ENCODE measurements around the gene PPIL4.

Gene PPIL4

DNA sequence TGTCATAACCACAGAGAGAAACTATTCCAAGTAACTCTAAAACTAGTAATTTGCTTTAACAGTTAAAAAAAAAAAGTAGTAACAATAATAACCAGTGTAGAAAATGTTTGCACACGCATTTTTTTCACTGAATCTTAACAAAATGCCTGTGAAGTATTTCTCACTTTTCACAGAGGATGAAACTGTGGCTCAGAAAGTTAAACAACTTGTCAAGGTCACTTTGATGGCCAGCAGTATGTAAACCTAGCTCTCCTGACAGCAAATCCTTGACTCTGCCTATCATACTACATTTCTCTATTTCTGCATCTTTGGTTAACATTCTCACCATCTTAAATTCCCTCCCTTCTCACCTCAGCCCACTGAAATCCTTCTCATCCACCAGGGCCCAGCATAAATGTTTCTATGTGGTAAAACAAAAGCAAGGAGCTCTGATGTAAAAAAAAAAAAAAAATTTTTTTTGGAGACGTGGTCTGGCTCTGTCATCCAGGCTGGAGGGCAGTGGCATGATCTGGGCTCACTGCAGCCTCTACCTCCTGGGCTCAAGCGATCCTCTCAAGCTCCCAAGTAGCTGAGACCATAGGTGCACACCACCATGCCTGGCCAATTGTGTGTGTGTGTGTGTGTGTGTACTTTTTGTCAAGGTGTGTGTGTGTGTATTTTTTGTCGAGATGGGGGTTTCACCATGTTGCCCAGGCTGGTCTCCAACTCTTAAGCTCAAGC lies 34.9 kb downstream of the PPIL4 start:
- DNase-seq (ENCODE audit: low spot score) = no peak
- in situ Hi-C loops (cut with MboI; ENCODE audit: low sequenced_read_pairs, unreplicated experiment) = no loop called here
- TF ChIP-seq, protein P1, sequence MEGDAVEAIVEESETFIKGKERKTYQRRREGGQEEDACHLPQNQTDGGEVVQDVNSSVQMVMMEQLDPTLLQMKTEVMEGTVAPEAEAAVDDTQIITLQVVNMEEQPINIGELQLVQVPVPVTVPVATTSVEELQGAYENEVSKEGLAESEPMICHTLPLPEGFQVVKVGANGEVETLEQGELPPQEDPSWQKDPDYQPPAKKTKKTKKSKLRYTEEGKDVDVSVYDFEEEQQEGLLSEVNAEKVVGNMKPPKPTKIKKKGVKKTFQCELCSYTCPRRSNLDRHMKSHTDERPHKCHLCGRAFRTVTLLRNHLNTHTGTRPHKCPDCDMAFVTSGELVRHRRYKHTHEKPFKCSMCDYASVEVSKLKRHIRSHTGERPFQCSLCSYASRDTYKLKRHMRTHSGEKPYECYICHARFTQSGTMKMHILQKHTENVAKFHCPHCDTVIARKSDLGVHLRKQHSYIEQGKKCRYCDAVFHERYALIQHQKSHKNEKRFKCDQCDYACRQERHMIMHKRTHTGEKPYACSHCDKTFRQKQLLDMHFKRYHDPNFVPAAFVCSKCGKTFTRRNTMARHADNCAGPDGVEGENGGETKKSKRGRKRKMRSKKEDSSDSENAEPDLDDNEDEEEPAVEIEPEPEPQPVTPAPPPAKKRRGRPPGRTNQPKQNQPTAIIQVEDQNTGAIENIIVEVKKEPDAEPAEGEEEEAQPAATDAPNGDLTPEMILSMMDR (IDR thresholded peaks at IDR 0.05; ENCODE audit: borderline replicate concordance, control extremely low read depth, extremely low read depth, insufficient read depth, missing control alignments) = no peak

DNA sequence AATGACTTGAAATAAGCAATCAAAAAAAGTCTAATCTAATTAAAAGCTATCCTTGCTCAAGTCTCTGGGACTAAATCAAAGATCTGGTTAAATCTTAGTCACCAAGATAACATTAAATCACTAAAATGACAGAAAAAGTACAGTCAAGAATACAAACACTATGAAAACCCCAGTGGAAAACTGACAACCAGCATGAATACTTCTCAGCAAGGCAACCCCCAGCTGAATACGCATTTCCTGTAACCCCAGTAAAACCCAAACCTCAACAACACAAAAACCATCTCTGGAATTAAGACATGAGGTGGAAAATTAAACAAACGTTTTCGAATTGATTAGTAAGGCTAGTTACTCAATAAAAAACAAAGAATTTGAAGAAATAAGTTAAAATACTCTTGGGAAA lies 37.4 kb downstream of the PPIL4 start:
- no peak for DNase-seq (ENCODE audit: low spot score)
- TF ChIP-seq, protein P1 (IDR thresholded peaks at IDR 0.05; ENCODE audit: borderline replicate concordance, control extremely low read depth, extremely low read depth, insufficient read depth, missing control alignments) = no peak
- in situ Hi-C loops (cut with MboI; ENCODE audit: low sequenced_read_pairs, unreplicated experiment) = no loop called here

DNA sequence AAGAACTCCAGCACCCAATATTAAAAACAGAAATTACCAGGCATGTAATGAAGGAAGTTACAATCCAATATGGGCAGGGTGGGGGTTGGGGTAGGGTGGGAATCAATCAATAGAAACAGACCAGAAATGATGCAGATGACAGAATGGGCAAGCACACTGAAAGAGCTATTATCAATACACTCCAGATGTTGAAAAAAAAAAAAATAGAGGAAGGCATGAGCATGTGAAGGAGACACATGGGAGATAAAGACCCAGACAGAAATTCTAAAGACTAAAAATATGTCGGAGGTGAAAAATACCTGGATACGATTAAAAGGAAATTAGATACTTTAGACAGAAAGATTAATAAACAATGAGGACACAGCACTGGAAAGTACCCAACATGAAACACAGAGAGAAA lies 42.0 kb downstream of the PPIL4 start:
- TF ChIP-seq, protein P1 (IDR thresholded peaks at IDR 0.05; ENCODE audit: borderline replicate concordance, control extremely low read depth, extremely low read depth, insufficient read depth, missing control alignments) = no peak
- in situ Hi-C loops (cut with MboI; ENCODE audit: low sequenced_read_pairs, unreplicated experiment) = no loop called here
- no peak for DNase-seq (ENCODE audit: low spot score)

DNA sequence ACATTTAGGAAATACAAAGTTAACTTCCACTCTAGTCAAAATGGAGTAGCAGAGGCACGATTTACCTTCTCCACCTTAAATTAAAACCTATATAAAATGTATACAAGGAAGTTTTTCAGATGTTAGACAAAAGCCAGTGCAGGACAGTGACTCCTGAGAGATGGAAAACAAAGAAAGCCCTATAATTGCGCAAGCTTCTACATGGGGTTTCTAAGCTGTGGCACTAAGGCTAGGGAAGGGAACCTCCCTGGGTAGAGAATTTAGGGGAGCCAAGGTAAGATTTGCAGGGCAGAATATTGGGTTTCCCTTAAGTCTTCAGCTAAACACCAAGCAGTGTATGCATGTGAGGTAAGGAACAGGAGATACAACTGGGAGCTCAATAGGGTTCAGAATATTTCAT lies 42.6 kb downstream of the PPIL4 start:
- in situ Hi-C loops (cut with MboI; ENCODE audit: low sequenced_read_pairs, unreplicated experiment) = no loop called here
- TF ChIP-seq, protein P1 (IDR thresholded peaks at IDR 0.05; ENCODE audit: borderline replicate concordance, control extremely low read depth, extremely low read depth, insufficient read depth, missing control alignments) = no peak
- no peak for DNase-seq (ENCODE audit: low spot score)

DNA sequence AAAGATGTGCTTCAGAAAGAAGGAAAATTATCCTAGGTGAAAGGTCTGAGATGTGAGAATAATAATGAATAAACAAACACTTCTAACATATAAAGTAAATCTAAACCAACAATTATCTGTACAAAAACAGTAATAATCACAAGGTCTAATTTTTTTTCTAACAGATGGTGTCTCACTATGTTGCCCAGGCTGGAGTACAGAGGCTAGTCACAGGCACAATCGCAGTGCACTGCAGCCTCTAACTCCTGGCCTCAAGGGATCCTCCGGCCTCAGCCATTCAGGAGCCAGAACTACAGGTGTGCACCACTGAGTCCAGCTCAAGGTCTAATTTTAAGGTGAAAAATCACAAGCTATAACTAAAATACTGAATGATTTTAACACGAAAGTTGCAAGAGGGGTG lies 44.1 kb downstream of the PPIL4 start:
- in situ Hi-C loops (cut with MboI; ENCODE audit: low sequenced_read_pairs, unreplicated experiment) = no loop called here
- no peak for DNase-seq (ENCODE audit: low spot score)
- TF ChIP-seq, protein P1 (IDR thresholded peaks at IDR 0.05; ENCODE audit: borderline replicate concordance, control extremely low read depth, extremely low read depth, insufficient read depth, missing control alignments) = no peak

DNA sequence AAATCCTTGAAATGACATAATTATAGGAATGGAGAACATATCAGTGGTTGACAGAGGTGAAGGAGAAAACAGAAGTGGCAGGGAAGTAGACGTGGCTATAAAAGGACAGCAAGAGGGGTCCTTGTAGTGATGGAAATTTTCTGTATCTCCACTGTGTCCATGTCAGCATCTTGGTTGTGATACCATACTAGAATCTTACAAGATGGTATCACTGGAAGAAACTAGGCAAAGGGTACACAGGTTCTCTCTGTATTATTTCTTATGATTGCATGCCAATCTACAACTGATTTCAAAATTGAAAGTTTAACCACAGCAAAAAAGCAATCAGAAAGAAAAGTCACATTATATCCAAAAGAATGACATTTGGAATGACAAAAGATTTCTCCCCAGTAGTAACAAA lies 44.6 kb downstream of the PPIL4 start:
- in situ Hi-C loops (cut with MboI; ENCODE audit: low sequenced_read_pairs, unreplicated experiment) = no loop called here
- no peak for DNase-seq (ENCODE audit: low spot score)
- TF ChIP-seq, protein P1 (IDR thresholded peaks at IDR 0.05; ENCODE audit: borderline replicate concordance, control extremely low read depth, extremely low read depth, insufficient read depth, missing control alignments) = no peak

Data from GM13976 (cell line).